Smooth muscle cell (in vitro differentiated cells): ENCODE measurements around the gene PIGR. TPM values are rescaled to one million over a fixed set of nuclear protein-coding genes. Genes with fewer than 3 reads are reported as not detected.
A peak's percentile ranks its signal among the peaks of the same experiment; 100 is the strongest.

Experiments
- DNase-seq: peaks from one replicate; lab custom pipeline; 2025; ENCODE audit not compliant: unreplicated experiment; lab: John Stamatoyannopoulos, UW
- H2AFZ ChIP-seq: fragments of 200-600 bp; sonication (generic); 2 replicates; pipeline ENCODE4 v1.6.0; 2016; ENCODE audit warnings: antibody characterized with exemption, low read depth, mild to moderate bottlenecking
- H3F3A ChIP-seq: fragments of 200-600 bp; sonication (generic); 2 replicates; pipeline ENCODE4 v1.6.0; 2017; ENCODE audit warnings: antibody characterized with exemption, low read depth
- H3K27ac ChIP-seq: fragments of 200-600 bp; sonication (generic); 2 replicates; pipeline ENCODE4 v1.5.1; 2016; ENCODE audit warnings: low read depth, mild to moderate bottlenecking
- H3K27me3 ChIP-seq: fragments of 200-600 bp; sonication (generic); 2 replicates; pipeline ENCODE4 v1.6.1; 2016; ENCODE audit warnings: low read depth, mild to moderate bottlenecking
- H3K36me3 ChIP-seq: fragments of 200-600 bp; sonication (generic); 2 replicates; pipeline ENCODE4 v1.5.1; 2016; ENCODE audit warnings: low read depth
- H3K4me1 ChIP-seq: fragments of 200-600 bp; sonication (generic); 2 replicates; pipeline ENCODE4 v1.5.1; 2016; ENCODE audit warnings: low read depth
- H3K4me2 ChIP-seq: fragments of 200-600 bp; sonication (generic); 2 replicates; pipeline ENCODE4 v1.6.0; 2016; ENCODE audit warnings: mild to moderate bottlenecking
- H3K4me3 ChIP-seq: fragments of 200-600 bp; sonication (generic); 2 replicates; pipeline ENCODE4 v1.5.1; 2016; ENCODE audit warnings: mild to moderate bottlenecking
- H3K79me2 ChIP-seq: fragments of 200-600 bp; sonication (generic); 2 replicates; pipeline ENCODE4 v1.6.0; 2016; ENCODE audit warnings: low read depth, mild to moderate bottlenecking
- H3K9ac ChIP-seq: fragments of 200-600 bp; sonication (generic); 2 replicates; pipeline ENCODE4 v1.6.0; 2016; ENCODE audit warnings: low read depth
- H3K9me3 ChIP-seq: fragments of 200-600 bp; sonication (generic); replicated peaks from 2 replicates; pipeline ENCODE4 v1.5.1; 2016; ENCODE audit warnings: low read depth
- H4K20me1 ChIP-seq: fragments of 200-600 bp; sonication (generic); 2 replicates; pipeline ENCODE4 v1.6.0; 2016; ENCODE audit warnings: low read depth
- CTCF ChIP-seq: fragments of 200-600 bp; sonication (generic); IDR thresholded peaks from 2 replicates; pipeline ENCODE4 v1.5.1; 2017; ENCODE audit warnings: borderline replicate concordance, mild to moderate bottlenecking, antibody characterized with exemption; ENCODE audit not compliant: insufficient read depth, poor library complexity, severe bottlenecking
- WGBS: methylation state at CpG from one replicate; pipeline ENCODE4 v1.1.7; 2016; ENCODE audit warnings: low lambda C conversion rate; 5-methylcytosine and 5-hydroxymethylcytosine counted together
- polyA plus RNA-seq: library from polyadenylated mRNA; unstranded; fragments of >200 nt; fragmentation: Nextera tagmentation; extraction: Ambion mirVana; gene quantifications from 2 replicates; pipeline ENCODE4 v1.2.1, GENCODE V29; 2016
- total RNA-seq: library from RNA; depleted of rRNA; stranded (reverse); fragments of >200 nt; gene quantifications from 2 replicates; pipeline ENCODE4 v1.2.3, GENCODE V29; 2014

The PIGR gene
- total and polyA plus RNA-seq, 2 experiments from 2014 or later = not detected

GRCh38 chr1:206885341-206886060 is 60.8 kb downstream of the PIGR start:
- H3K4me3 ChIP-seq = no peak overlapping the region
- no peaks in the 10 kb centered on the region for H3K36me3 ChIP-seq
- H3K4me1 ChIP-seq = peaks cover 2% of the 10 kb centered on the region
- no peaks in the 10 kb centered on the region for H3K9me3 ChIP-seq
- WGBS = 68% methylated on average over 3 of the region's 3 CpGs
- H3F3A ChIP-seq = no peaks in the 10 kb centered on the region
- no peak overlapping the region for H3K9ac ChIP-seq
- no peak for TF ChIP-seq CTCF
- H4K20me1 ChIP-seq = no peaks in the 10 kb centered on the region
- no peak for DNase-seq
- H3K4me2 ChIP-seq = no peak overlapping the region
- H2AFZ ChIP-seq = peak overlapping the region; percentile 28
- H3K27ac ChIP-seq = no peak overlapping the region
- H3K79me2 ChIP-seq = no peaks in the 10 kb centered on the region
- H3K27me3 ChIP-seq = no peaks in the 10 kb centered on the region

GRCh38 chr1:206883876-206884275 is 62.4 kb downstream of the PIGR start:
- TF ChIP-seq CTCF = no peak
- Histone ChIP-seq H3K4me3 (no peak overlapping the region), H2AFZ (no peak overlapping the region), H3K9me3 (peaks cover under 1% of the 10 kb centered on the region), H3K4me2 (no peak overlapping the region), H3K27ac (no peak overlapping the region), H3K27me3 (no peaks in the 10 kb centered on the region), H3K36me3 (peaks cover 5% of the 10 kb centered on the region), H3K4me1 (no peaks in the 10 kb centered on the region), H3K79me2 (no peaks in the 10 kb centered on the region), H3F3A (no peaks in the 10 kb centered on the region), H4K20me1 (no peaks in the 10 kb centered on the region), H3K9ac (no peak overlapping the region)
- no peak for DNase-seq
- WGBS = 90% methylated on average over 2 of the region's 2 CpGs

GRCh38 chr1:206883160-206883559 is 63.1 kb downstream of the PIGR start:
- no peak for TF ChIP-seq CTCF
- Histone ChIP-seq H3K9me3 (peaks cover 7% of the 10 kb centered on the region), H3K4me2 (no peak overlapping the region), H3K27ac (no peak overlapping the region), H3K9ac (no peak overlapping the region), H3K4me1 (no peaks in the 10 kb centered on the region), H3K27me3 (no peaks in the 10 kb centered on the region), H3K36me3 (peaks cover 5% of the 10 kb centered on the region), H3K4me3 (no peak overlapping the region), H3F3A (no peaks in the 10 kb centered on the region), H2AFZ (no peak overlapping the region), H4K20me1 (no peaks in the 10 kb centered on the region), H3K79me2 (no peaks in the 10 kb centered on the region)
- WGBS = 94% methylated on average over 1 of the region's 1 CpG
- DNase-seq = no peak

- peak; percentile 7 for TF ChIP-seq CTCF
- Histone ChIP-seq H3K36me3 (peaks cover 5% of the 10 kb centered on the region), H3K4me1 (no peaks in the 10 kb centered on the region), H3K4me3 (no peak overlapping the region), H3K4me2 (no peak overlapping the region), H4K20me1 (no peaks in the 10 kb centered on the region), H3K79me2 (no peaks in the 10 kb centered on the region), H3F3A (no peaks in the 10 kb centered on the region), H3K9me3 (peaks cover 7% of the 10 kb centered on the region), H2AFZ (no peak overlapping the region), H3K27me3 (no peaks in the 10 kb centered on the region), H3K9ac (no peak overlapping the region), H3K27ac (no peak overlapping the region)
- WGBS = 80% methylated on average over 3 of the region's 3 CpGs
- no peak for DNase-seq
Measured at GRCh38 chr1:206882555-206882954, 63.7 kb downstream of the PIGR start.
